Measurements from ENCODE around the gene UTF1. TPM values are rescaled to one million over a fixed set of nuclear protein-coding genes. Genes with fewer than 3 reads are reported as not detected.

Gene UTF1
- total and polyA plus RNA-seq, 9 of the 15 experiments (the other 6 are each of a cell fraction or from before 2014, with no cell fraction given) = 0.35 to 0.46 TPM; not detected in 7

DNA sequence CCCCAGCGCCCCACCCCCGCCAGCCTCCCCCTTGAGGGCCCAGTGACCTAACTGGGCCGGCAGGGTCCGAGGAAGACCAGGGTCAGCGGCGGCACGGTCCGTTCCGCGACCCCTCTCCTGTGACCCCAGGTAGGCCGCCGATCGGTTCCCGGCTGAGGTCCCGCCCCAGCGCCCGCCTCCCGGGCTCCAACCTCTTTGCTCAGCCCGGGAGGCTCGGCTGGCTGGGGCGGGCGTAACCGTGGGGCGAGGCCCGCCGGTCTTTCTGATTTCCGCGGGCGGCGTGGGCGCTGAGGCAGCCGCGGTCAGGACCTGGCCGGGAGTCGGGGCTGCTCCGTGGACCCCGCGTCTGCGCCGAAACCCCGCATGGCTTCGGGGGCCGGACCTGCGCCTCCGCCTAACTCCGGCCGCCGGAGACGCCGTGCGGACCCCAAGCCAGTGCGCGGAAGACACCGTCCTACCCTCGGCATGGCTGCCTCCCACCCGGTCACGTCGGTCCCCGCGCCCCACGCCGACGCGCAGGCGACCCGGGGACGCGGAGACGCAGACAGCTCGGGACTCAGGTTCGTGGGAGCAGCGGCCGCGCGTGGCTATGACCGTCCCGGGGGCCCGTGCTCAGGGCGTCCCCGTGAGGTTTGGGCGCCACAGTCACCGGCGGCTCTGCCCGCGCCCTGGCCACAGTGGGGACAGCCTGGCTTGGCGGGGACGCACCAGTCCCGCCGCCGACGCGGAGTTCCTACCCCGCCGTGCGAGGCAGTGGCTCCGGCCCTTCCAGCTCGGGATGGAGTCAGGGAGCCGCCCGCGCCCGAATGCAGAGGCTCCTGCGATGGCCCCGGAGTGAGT lies 6.6 kb downstream of the UTF1 start:
- WGBS (ENCODE audit: insufficient coverage, low coverage, missing lambda C conversion rate) = 100% methylated on average over 1 of the region's 103 CpGs
- no peak for DNase-seq (ENCODE audit: extremely low read depth in 1 of 4, low spot score in 3 of 4)
- in situ Hi-C loops (cut with MboI) = no loop called here

DNA sequence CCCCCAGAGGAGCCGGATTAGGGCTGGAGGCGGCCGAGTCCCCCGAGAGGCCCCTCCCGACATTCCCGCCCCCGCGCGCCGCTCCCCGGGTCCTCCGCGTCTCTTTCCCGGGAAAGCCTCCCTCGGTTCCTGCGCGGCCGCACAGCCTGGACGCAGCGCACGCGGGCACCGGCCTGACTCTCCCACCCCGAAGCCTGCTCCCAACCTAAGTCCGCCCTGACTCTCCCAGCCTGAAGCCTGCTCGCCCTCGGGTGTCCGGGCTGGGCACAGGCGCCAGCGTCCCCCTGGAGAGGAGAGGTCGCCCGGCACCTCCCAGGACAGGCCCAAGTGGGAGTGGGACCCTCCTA lies 7.2 kb downstream of the UTF1 start:
- no peak for FAIRE-seq
- Histone ChIP-seq H3K27ac (ENCODE audit: extremely low read depth, low read depth, low read length) (no peak overlapping the region), H2AFZ (ENCODE audit: low read depth, low read length) (no peak overlapping the region), H3K9me1 (ENCODE audit: control insufficient read depth, insufficient read depth, low read length) (no peaks in the 10 kb centered on the region), H3K79me2 (ENCODE audit: control insufficient read depth, insufficient read depth, low read length) (no peaks in the 10 kb centered on the region), H3K36me3 (ENCODE audit: control insufficient read depth, insufficient read depth, low read length) (no peaks in the 10 kb centered on the region), H3K9me3 (replicated peaks; ENCODE audit: control insufficient read depth, insufficient read depth, low read depth, low read length) (no peaks in the 10 kb centered on the region), H3K27me3 (ENCODE audit: control insufficient read depth in 2 of 2, insufficient read depth in 2 of 2, low read length in 2 of 2) (no peaks in the 10 kb centered on the region), H3K4me3 (no peak overlapping the region), H4K20me1 (replicated peaks; ENCODE audit: control insufficient read depth, insufficient read depth, low read length) (no peaks in the 10 kb centered on the region), H3K9ac (ENCODE audit: insufficient read depth in 1 of 2, low read depth in 2 of 2, low read length in 2 of 2) (no peak overlapping the region), H3K4me2 (ENCODE audit: insufficient read depth, low read length) (no peak overlapping the region), H3K4me1 (replicated peaks in 1 of 2; ENCODE audit: control insufficient read depth in 2 of 2, insufficient read depth in 2 of 2, low read length in 2 of 2) (peaks cover 0 to 46% of the 10 kb centered on the region in 2 experiments; a peak in 2 of 5 replicates)
- intact Hi-C loops (cut with micrococcal nuclease) (no loop called here), in situ Hi-C loops (cut with MboI) (no loop called here)
- ChIA-PET CTCF (ENCODE audit: low intra/inter-chr PET ratio) (no interaction called here), POLR2A (no interaction called here)
- TF ChIP-seq, protein P1, sequence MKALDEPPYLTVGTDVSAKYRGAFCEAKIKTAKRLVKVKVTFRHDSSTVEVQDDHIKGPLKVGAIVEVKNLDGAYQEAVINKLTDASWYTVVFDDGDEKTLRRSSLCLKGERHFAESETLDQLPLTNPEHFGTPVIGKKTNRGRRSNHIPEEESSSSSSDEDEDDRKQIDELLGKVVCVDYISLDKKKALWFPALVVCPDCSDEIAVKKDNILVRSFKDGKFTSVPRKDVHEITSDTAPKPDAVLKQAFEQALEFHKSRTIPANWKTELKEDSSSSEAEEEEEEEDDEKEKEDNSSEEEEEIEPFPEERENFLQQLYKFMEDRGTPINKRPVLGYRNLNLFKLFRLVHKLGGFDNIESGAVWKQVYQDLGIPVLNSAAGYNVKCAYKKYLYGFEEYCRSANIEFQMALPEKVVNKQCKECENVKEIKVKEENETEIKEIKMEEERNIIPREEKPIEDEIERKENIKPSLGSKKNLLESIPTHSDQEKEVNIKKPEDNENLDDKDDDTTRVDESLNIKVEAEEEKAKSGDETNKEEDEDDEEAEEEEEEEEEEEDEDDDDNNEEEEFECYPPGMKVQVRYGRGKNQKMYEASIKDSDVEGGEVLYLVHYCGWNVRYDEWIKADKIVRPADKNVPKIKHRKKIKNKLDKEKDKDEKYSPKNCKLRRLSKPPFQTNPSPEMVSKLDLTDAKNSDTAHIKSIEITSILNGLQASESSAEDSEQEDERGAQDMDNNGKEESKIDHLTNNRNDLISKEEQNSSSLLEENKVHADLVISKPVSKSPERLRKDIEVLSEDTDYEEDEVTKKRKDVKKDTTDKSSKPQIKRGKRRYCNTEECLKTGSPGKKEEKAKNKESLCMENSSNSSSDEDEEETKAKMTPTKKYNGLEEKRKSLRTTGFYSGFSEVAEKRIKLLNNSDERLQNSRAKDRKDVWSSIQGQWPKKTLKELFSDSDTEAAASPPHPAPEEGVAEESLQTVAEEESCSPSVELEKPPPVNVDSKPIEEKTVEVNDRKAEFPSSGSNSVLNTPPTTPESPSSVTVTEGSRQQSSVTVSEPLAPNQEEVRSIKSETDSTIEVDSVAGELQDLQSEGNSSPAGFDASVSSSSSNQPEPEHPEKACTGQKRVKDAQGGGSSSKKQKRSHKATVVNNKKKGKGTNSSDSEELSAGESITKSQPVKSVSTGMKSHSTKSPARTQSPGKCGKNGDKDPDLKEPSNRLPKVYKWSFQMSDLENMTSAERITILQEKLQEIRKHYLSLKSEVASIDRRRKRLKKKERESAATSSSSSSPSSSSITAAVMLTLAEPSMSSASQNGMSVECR (CRISPR knock-in tag; IDR thresholded peaks at IDR 0.05) = no peak
- DNase-seq (ENCODE audit: extremely low read depth in 1 of 4, low spot score in 3 of 4) = no peak
- BruUV-seq (replicated peaks) = no TSS peak
- 100% methylated on average over 5 of the region's 32 CpGs for WGBS (ENCODE audit: insufficient coverage, low coverage, missing lambda C conversion rate)
- no peak for ATAC-seq

More for the DNA sequence above, 6.6 kb downstream of the UTF1 start:
- FAIRE-seq (no peak), ATAC-seq (no peak)
- intact Hi-C loops (cut with micrococcal nuclease) = no loop called here
- H4K20me1 ChIP-seq (replicated peaks; ENCODE audit: control insufficient read depth, insufficient read depth, low read length) = no peaks in the 10 kb centered on the region
- H2AFZ ChIP-seq (ENCODE audit: low read depth, low read length) = no peak overlapping the region
- no peak overlapping the region for H3K27ac ChIP-seq (ENCODE audit: extremely low read depth, low read depth, low read length)
- no peaks in the 10 kb centered on the region for H3K36me3 ChIP-seq (ENCODE audit: control insufficient read depth, insufficient read depth, low read length)
- ChIA-PET POLR2A (interaction anchor here (0.6 kb wide), 1 partner anchor 21 kb away, joined by 3 read pairs; no protein-coding TSS in a partner anchor), CTCF (ENCODE audit: low intra/inter-chr PET ratio) (no interaction called here)
- H3K9me1 ChIP-seq (ENCODE audit: control insufficient read depth, insufficient read depth, low read length) = no peaks in the 10 kb centered on the region
- no peaks in the 10 kb centered on the region for H3K27me3 ChIP-seq (ENCODE audit: control insufficient read depth in 2 of 2, insufficient read depth in 2 of 2, low read length in 2 of 2)
- BruUV-seq (replicated peaks) = no TSS peak
- H3K4me1 ChIP-seq (replicated peaks in 1 of 2; ENCODE audit: control insufficient read depth in 2 of 2, insufficient read depth in 2 of 2, low read length in 2 of 2) = peaks cover 0 to 41% of the 10 kb centered on the region in 2 experiments; a peak in 2 of 5 replicates
- no peak for TF ChIP-seq CBX3 (IDR thresholded peaks at IDR 0.05; ENCODE audit: borderline replicate concordance in 1 of 2, low read length in 2 of 2)
- TF ChIP-seq ARNT (IDR thresholded peaks at IDR 0.05) = no peak
- no peak for TF ChIP-seq JUN (IDR thresholded peaks at IDR 0.05; ENCODE audit: borderline replicate concordance, low read depth, low read length)
- no peak for TF ChIP-seq JUN (CRISPR knock-in tag; IDR thresholded peaks at IDR 0.05; ENCODE audit: borderline replicate concordance)
- TF ChIP-seq RBM22 (IDR thresholded peaks at IDR 0.05; ENCODE audit: low read depth, low read length, poor library complexity, severe bottlenecking) = no peak
- TF ChIP-seq HNRNPL (IDR thresholded peaks at IDR 0.05; ENCODE audit: low read depth, low read length) = no peak
- no peak for TF ChIP-seq MEF2D (tag; conservative IDR thresholded peaks at IDR 0.05; ENCODE audit: low read depth)
- no peak for TF ChIP-seq GTF2F1 (IDR thresholded peaks at IDR 0.05; ENCODE audit: low read depth, low read length)
- TF ChIP-seq GABPB1 (CRISPR knock-in tag; IDR thresholded peaks at IDR 0.05) = no peak
- no peak for TF ChIP-seq NEUROD1 (IDR thresholded peaks at IDR 0.05; ENCODE audit: borderline replicate concordance, low read depth, low read length, partially characterized antibody)
- TF ChIP-seq EP400 (IDR thresholded peaks at IDR 0.05) = no peak
- no peak for TF ChIP-seq CSDE1 (IDR thresholded peaks at IDR 0.05)
- no peak overlapping the region for H3K4me2 ChIP-seq (ENCODE audit: insufficient read depth, low read length)
- H3K4me3 ChIP-seq = no peak overlapping the region
- no peaks in the 10 kb centered on the region for H3K79me2 ChIP-seq (ENCODE audit: control insufficient read depth, insufficient read depth, low read length)
- no peaks in the 10 kb centered on the region for H3K9me3 ChIP-seq (replicated peaks; ENCODE audit: control insufficient read depth, insufficient read depth, low read depth, low read length)
- H3K9ac ChIP-seq (ENCODE audit: insufficient read depth in 1 of 2, low read depth in 2 of 2, low read length in 2 of 2) = no peak overlapping the region

Data from K562 (cell line).